Esophagus squamous epithelium (tissue), 4 donors: ENCODE measurements around the gene B3GAT1.

Experiments used
- CTCF ChIP-seq, 6 experiments: fragments of 450-650 bp in 4 of 6; fragments of 200-600 bp in 2 of 6; sonication (generic) in 2 of 6; IDR thresholded peaks; one replicate each; pipeline ENCODE4 v1.5.1; 2016 to 2019; ENCODE audit warnings: antibody characterized with exemption in 6 of 6, mild to moderate bottlenecking in 4 of 6, moderate library complexity in 4 of 6
- POLR2A ChIP-seq, 4 donors: fragments of 450-650 bp; IDR thresholded peaks; one replicate each; pipeline ENCODE4 v1.6.1; 2017; ENCODE audit warnings: antibody characterized with exemption in 4 of 4, mild to moderate bottlenecking in 4 of 4, moderate library complexity in 3 of 4

GRCh38 chr11:134442246-134442645, 30.2 kb upstream of the B3GAT1 start:
- TF ChIP-seq CTCF (IDR thresholded peaks at IDR 0.05) (no peak), POLR2A (IDR thresholded peaks at IDR 0.05) (no peak)
